Omental fat pad (tissue), 4 donors: ENCODE data around the gene AKNA. TPM values are rescaled to one million over a fixed set of nuclear protein-coding genes. Genes with fewer than 3 reads are reported as not detected.

Experiments
- ATAC-seq: fragments of 150-250 bp; one replicate; pipeline ENCODE4 v1.9.1; 2016; ENCODE audit warnings: mild to moderate bottlenecking, moderate library complexity; ENCODE audit not compliant: low FRiP score
- DNase-seq: peaks from one replicate; pipeline ENCODE4 v3.0.0-alpha.2; 2019; ENCODE audit warnings: low spot score
- CTCF ChIP-seq, 3 donors: fragments of 450-650 bp; IDR thresholded peaks; one replicate each; pipeline ENCODE4 v1.5.1; 2016 to 2017; ENCODE audit warnings: antibody characterized with exemption in 3 of 3, mild to moderate bottlenecking in 3 of 3, moderate library complexity in 2 of 3
- total RNA-seq, 4 donors: library from RNA; depleted of rRNA; stranded (reverse); fragments of >200 nt; gene quantifications; one replicate each; pipeline ENCODE4 v1.1.0, GENCODE V29; 2016

The AKNA gene
- total RNA-seq, 4 donors from 2014 or later = 22.6 to 86.1 (median 71.5) TPM

DNA sequence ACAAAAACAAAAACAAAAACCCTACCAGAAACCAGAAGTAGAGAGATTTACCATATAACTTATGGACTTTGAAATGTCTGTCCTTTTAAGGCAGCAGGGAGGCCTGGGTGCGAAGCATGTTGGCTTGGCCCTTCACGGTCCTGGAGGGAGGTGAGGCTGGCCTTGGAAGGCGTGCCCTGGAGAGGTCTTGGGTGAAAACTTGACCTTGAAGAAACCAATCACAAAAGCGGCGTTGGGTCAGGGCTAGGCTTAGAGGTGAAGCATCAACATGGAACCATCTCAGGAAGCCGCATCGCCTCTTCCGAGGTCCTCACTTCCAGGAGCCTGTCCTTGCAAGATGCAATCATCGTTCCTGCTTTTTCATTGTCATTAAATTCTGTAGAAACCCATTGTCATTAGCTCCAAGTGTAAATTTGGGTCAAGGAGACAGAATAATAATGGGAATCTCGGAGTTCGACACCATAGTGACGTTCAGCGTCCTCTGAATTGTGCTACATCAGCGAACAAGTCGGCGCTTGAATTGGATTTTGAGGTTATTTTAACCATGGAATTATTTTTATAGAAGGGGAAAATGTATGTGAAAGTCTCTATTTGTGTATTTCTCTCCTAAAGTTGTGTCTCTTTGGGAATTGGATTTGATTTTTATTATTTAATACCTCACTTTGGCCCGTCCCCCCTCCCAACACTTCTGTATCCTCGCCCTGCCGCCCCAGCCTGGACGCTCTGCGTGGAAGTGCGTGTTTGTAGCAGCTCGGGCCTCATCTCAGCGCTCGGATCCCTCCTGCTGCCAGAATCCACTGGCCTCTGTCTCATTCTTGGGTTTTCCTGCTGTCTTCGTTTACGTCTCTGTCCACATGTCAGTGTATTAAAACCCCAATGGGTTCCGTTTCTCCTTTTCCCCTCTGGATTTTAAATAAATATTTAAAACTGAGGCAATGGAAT, 75.9 kb downstream of the AKNA start:
- ATAC-seq = no peak

GRCh38 chr9:114310471-114311450, 77.0 kb downstream of the AKNA start:
- TF ChIP-seq CTCF (IDR thresholded peaks at IDR 0.05) = no peak
- ATAC-seq = no peak
- DNase-seq = no peak

More for the DNA sequence above, 75.9 kb downstream of the AKNA start:
- no peak for DNase-seq
- no peak for TF ChIP-seq CTCF (IDR thresholded peaks at IDR 0.05)

DNA sequence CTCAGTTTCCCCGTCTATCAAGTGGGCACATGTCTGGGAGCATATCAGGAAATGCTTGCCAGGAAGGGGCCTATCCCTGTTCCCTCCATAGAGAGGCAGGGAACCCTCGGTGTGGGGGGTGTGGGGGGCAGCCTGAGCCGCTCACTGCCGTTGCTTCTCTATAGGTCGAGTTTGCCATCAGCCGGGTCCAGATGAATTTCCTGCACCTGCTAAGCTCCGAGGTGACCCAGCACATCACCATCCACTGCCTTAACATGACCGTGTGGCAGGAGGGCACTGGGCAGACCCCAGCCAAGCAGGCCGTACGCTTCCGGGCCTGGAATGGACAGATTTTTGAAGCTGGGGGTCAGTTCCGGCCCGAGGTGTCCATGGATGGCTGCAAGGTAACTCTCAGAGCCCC, 78.7 kb downstream of the AKNA start:
- no peak for TF ChIP-seq CTCF (IDR thresholded peaks at IDR 0.05)
- DNase-seq (no peak), ATAC-seq (no peak)

- DNase-seq = no peak
- TF ChIP-seq CTCF (IDR thresholded peaks at IDR 0.05) = no peak
- no peak for ATAC-seq
Measured at GRCh38 chr9:114308361-114308950, 79.3 kb downstream of the AKNA start.

DNA sequence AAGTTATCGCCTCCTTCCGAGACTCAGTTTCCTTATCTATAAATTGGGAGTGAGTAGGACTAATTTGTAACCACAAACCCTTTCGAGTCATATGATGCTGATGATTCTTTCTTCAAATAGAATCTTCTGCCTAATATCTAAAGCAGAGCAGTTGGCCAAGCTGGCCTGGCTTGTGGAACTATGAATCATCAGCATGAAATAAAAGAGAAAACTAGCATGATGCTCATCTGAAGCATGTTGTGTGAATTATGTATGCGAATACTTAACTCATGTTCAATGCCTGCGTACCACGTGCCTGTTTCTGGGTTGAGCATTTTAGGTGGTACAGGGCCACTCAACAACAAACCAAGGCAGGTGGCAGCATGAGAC, 79.9 kb downstream of the AKNA start:
- ATAC-seq (no peak), DNase-seq (no peak)
- TF ChIP-seq CTCF (IDR thresholded peaks at IDR 0.05) = no peak

- DNase-seq (no peak), ATAC-seq (no peak)
- no peak for TF ChIP-seq CTCF (IDR thresholded peaks at IDR 0.05)
Measured at GRCh38 chr9:114304416-114305188, 83.2 kb downstream of the AKNA start.
